ENCODE measurements around the gene TM9SF1. TPM values are rescaled to one million over a fixed set of nuclear protein-coding genes. Genes with fewer than 3 reads are reported as not detected.

Gene TM9SF1
- total and polyA plus RNA-seq, 2 experiments from 2014 or later: 12.6 to 27.5 TPM

DNA sequence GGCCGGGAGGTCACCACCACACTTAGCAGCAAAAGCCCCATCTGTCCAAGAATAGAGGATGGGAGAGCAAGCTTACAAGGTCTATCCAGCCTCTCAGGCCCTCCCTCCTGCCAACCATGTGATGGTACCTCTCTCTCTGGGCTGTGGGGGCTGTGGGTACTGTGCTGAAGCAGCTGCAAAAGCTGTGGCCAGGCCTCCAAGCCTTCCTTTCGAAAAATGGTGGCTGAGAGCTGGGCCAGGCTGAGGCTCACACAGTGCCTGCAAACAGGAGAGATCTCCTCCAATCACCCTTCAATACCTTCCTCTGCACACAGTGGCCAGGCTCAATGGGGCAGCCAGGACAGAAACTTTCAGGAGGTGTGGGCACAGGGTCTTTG, 7.7 kb downstream of the TM9SF1 start:
- no peaks in the 10 kb centered on the region for H3K9me2 ChIP-seq (ENCODE audit: insufficient read depth)
- DNase-seq (ENCODE audit: low spot score): no peak
- peak overlapping the region; percentile 94 for H3K4me2 ChIP-seq
- H3K27ac ChIP-seq (ENCODE audit: low read depth): no peak overlapping the region
- no peak for ATAC-seq
- no peaks in the 10 kb centered on the region; the same call in 1 of the 2 replicates for H3K36me3 ChIP-seq (ENCODE audit: insufficient read depth)
- H3K4me1 ChIP-seq (ENCODE audit: insufficient read depth): peaks cover 10% of the 10 kb centered on the region
- H3K27me3 Mint-ChIP-seq (ENCODE audit: insufficient read depth, low read depth, poor library complexity): peaks cover 24% of the 10 kb centered on the region
- peaks cover 72% of the 10 kb centered on the region for H3K36me3 Mint-ChIP-seq (ENCODE audit: low read depth)
- peaks cover 13% of the 10 kb centered on the region; the same call in 1 of the 2 replicates for H3K79me2 ChIP-seq (replicated peaks; ENCODE audit: insufficient read depth)
- H2AFZ ChIP-seq: no peak overlapping the region
- peaks cover 6% of the 10 kb centered on the region for H4K20me1 ChIP-seq (replicated peaks; ENCODE audit: insufficient read depth)
- H3K9me3 Mint-ChIP-seq: peaks cover 1% of the 10 kb centered on the region; the same call in 2 of the 3 replicates
- peak overlapping the region; percentile 96 for H3K4me3 Mint-ChIP-seq
- H3K4me1 Mint-ChIP-seq: peaks cover 17% of the 10 kb centered on the region
- no peaks in the 10 kb centered on the region for H3K27me3 ChIP-seq (ENCODE audit: insufficient read depth)
- TF ChIP-seq, protein P1, sequence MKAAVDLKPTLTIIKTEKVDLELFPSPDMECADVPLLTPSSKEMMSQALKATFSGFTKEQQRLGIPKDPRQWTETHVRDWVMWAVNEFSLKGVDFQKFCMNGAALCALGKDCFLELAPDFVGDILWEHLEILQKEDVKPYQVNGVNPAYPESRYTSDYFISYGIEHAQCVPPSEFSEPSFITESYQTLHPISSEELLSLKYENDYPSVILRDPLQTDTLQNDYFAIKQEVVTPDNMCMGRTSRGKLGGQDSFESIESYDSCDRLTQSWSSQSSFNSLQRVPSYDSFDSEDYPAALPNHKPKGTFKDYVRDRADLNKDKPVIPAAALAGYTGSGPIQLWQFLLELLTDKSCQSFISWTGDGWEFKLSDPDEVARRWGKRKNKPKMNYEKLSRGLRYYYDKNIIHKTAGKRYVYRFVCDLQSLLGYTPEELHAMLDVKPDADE (IDR thresholded peaks at IDR 0.05): no peak
- TF ChIP-seq STAT1 (IDR thresholded peaks at IDR 0.05; ENCODE audit: unreplicated experiment) (no peak), NANOG (IDR thresholded peaks at IDR 0.05; ENCODE audit: borderline replicate concordance) (no peak), EZH2phosphoT487 (IDR thresholded peaks at IDR 0.05; ENCODE audit: unreplicated experiment) (no peak), POLR2AphosphoS5 (IDR thresholded peaks at IDR 0.05; ENCODE audit: low read depth) (no peak), ZNF331 (CRISPR knock-in tag; IDR thresholded peaks at IDR 0.05; ENCODE audit: low read depth) (no peak), JUNB (IDR thresholded peaks at IDR 0.05; ENCODE audit: unreplicated experiment) (no peak), ZNF114 (CRISPR knock-in tag; IDR thresholded peaks at IDR 0.05) (no peak), EZH2 (IDR thresholded peaks at IDR 0.05; ENCODE audit: low read depth, unreplicated experiment) (no peak), CREB1 (CRISPR knock-in tag; IDR thresholded peaks at IDR 0.05; ENCODE audit: low read depth) (no peak)
- TF ChIP-seq, protein P2, sequence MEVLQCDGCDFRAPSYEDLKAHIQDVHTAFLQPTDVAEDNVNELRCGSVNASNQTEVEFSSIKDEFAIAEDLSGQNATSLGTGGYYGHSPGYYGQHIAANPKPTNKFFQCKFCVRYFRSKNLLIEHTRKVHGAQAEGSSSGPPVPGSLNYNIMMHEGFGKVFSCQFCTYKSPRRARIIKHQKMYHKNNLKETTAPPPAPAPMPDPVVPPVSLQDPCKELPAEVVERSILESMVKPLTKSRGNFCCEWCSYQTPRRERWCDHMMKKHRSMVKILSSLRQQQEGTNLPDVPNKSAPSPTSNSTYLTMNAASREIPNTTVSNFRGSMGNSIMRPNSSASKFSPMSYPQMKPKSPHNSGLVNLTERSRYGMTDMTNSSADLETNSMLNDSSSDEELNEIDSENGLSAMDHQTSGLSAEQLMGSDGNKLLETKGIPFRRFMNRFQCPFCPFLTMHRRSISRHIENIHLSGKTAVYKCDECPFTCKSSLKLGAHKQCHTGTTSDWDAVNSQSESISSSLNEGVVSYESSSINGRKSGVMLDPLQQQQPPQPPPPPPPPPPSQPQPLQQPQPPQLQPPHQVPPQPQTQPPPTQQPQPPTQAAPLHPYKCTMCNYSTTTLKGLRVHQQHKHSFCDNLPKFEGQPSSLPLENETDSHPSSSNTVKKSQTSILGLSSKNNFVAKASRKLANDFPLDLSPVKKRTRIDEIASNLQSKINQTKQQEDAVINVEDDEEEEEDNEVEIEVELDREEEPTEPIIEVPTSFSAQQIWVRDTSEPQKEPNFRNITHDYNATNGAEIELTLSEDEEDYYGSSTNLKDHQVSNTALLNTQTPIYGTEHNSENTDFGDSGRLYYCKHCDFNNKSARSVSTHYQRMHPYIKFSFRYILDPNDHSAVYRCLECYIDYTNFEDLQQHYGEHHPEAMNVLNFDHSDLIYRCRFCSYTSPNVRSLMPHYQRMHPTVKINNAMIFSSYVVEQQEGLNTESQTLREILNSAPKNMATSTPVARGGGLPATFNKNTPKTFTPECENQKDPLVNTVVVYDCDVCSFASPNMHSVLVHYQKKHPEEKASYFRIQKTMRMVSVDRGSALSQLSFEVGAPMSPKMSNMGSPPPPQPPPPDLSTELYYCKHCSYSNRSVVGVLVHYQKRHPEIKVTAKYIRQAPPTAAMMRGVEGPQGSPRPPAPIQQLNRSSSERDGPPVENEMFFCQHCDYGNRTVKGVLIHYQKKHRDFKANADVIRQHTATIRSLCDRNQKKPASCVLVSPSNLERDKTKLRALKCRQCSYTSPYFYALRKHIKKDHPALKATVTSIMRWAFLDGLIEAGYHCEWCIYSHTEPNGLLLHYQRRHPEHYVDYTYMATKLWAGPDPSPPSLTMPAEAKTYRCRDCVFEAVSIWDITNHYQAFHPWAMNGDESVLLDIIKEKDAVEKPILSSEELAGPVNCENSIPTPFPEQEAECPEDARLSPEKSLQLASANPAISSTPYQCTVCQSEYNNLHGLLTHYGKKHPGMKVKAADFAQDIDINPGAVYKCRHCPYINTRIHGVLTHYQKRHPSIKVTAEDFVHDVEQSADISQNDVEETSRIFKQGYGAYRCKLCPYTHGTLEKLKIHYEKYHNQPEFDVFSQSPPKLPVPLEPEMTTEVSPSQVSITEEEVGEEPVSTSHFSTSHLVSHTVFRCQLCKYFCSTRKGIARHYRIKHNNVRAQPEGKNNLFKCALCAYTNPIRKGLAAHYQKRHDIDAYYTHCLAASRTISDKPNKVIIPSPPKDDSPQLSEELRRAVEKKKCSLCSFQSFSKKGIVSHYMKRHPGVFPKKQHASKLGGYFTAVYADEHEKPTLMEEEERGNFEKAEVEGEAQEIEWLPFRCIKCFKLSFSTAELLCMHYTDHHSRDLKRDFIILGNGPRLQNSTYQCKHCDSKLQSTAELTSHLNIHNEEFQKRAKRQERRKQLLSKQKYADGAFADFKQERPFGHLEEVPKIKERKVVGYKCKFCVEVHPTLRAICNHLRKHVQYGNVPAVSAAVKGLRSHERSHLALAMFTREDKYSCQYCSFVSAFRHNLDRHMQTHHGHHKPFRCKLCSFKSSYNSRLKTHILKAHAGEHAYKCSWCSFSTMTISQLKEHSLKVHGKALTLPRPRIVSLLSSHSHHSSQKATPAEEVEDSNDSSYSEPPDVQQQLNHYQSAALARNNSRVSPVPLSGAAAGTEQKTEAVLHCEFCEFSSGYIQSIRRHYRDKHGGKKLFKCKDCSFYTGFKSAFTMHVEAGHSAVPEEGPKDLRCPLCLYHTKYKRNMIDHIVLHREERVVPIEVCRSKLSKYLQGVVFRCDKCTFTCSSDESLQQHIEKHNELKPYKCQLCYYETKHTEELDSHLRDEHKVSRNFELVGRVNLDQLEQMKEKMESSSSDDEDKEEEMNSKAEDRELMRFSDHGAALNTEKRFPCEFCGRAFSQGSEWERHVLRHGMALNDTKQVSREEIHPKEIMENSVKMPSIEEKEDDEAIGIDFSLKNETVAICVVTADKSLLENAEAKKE (CRISPR knock-in tag; IDR thresholded peaks at IDR 0.05): no peak
- TF ChIP-seq, protein P3, sequence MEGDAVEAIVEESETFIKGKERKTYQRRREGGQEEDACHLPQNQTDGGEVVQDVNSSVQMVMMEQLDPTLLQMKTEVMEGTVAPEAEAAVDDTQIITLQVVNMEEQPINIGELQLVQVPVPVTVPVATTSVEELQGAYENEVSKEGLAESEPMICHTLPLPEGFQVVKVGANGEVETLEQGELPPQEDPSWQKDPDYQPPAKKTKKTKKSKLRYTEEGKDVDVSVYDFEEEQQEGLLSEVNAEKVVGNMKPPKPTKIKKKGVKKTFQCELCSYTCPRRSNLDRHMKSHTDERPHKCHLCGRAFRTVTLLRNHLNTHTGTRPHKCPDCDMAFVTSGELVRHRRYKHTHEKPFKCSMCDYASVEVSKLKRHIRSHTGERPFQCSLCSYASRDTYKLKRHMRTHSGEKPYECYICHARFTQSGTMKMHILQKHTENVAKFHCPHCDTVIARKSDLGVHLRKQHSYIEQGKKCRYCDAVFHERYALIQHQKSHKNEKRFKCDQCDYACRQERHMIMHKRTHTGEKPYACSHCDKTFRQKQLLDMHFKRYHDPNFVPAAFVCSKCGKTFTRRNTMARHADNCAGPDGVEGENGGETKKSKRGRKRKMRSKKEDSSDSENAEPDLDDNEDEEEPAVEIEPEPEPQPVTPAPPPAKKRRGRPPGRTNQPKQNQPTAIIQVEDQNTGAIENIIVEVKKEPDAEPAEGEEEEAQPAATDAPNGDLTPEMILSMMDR (conservative IDR thresholded peaks at IDR 0.05; ENCODE audit: low read depth in 2 of 2): no peak
- TF ChIP-seq, protein P4, sequence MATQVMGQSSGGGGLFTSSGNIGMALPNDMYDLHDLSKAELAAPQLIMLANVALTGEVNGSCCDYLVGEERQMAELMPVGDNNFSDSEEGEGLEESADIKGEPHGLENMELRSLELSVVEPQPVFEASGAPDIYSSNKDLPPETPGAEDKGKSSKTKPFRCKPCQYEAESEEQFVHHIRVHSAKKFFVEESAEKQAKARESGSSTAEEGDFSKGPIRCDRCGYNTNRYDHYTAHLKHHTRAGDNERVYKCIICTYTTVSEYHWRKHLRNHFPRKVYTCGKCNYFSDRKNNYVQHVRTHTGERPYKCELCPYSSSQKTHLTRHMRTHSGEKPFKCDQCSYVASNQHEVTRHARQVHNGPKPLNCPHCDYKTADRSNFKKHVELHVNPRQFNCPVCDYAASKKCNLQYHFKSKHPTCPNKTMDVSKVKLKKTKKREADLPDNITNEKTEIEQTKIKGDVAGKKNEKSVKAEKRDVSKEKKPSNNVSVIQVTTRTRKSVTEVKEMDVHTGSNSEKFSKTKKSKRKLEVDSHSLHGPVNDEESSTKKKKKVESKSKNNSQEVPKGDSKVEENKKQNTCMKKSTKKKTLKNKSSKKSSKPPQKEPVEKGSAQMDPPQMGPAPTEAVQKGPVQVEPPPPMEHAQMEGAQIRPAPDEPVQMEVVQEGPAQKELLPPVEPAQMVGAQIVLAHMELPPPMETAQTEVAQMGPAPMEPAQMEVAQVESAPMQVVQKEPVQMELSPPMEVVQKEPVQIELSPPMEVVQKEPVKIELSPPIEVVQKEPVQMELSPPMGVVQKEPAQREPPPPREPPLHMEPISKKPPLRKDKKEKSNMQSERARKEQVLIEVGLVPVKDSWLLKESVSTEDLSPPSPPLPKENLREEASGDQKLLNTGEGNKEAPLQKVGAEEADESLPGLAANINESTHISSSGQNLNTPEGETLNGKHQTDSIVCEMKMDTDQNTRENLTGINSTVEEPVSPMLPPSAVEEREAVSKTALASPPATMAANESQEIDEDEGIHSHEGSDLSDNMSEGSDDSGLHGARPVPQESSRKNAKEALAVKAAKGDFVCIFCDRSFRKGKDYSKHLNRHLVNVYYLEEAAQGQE (IDR thresholded peaks at IDR 0.05; ENCODE audit: unreplicated experiment): no peak
- H3K27ac Mint-ChIP-seq: no peak overlapping the region
- H3K4me3 ChIP-seq: peak overlapping the region; percentile 94
- H3F3A ChIP-seq (replicated peaks; ENCODE audit: low read depth): no peaks in the 10 kb centered on the region; the same call in 1 of the 2 replicates

Data from GM23338 (cell line).